ENCODE data around the gene UNC13A.

UNC13A gene

DNA sequence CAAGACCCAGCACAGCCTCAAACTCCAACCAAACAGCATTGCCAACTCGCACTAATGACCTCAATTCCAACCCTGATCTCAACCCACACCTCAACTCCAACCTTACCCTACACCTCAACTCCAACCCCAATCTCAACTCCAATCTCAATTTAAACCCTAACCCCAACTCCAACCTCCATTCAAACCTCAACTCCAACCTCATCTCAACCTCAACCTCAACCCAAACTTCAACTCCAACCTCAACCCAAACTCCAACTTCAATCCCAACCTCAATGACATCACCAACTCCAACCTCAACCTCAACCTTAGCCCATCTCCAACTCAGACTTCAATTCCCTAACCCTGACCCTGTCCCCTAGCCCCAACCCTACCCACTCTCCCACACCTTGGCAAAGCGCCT is 58.4 kb downstream of the UNC13A start:
- no peaks in the 10 kb centered on the region for H4K20me1 ChIP-seq (ENCODE audit: insufficient read depth, low read length)
- H3K9ac ChIP-seq (ENCODE audit: low read depth, low read length): no peak overlapping the region
- no peak overlapping the region for H3K27ac ChIP-seq (ENCODE audit: low read length)
- TF ChIP-seq CTCF (IDR thresholded peaks at IDR 0.05; ENCODE audit: borderline replicate concordance, extremely low read depth, low read length, poor library complexity, severe bottlenecking): no peak
- no peak overlapping the region for H3K4me2 ChIP-seq (ENCODE audit: insufficient read depth, low read length)
- H2AFZ ChIP-seq (ENCODE audit: low read depth, low read length): no peak overlapping the region
- no peaks in the 10 kb centered on the region for H3K4me1 ChIP-seq (ENCODE audit: insufficient read depth, low read length)
- H3K36me3 ChIP-seq (ENCODE audit: insufficient read depth, low read length): no peaks in the 10 kb centered on the region
- no peaks in the 10 kb centered on the region for H3K9me3 ChIP-seq (ENCODE audit: insufficient read depth, low read length, severe bottlenecking)
- no peak for ATAC-seq (ENCODE audit: insufficient read depth, low read depth)
- H3K27me3 ChIP-seq (ENCODE audit: insufficient read depth, low read length, poor library complexity): no peaks in the 10 kb centered on the region
- no peak overlapping the region for H3K4me3 ChIP-seq (ENCODE audit: low read depth in 1 of 2, low read length in 2 of 2)
- no peak for DNase-seq
- H3K79me2 ChIP-seq (ENCODE audit: insufficient read depth, low read length): no peaks in the 10 kb centered on the region

GRCh38 chr19:17627921-17628320 is 60.2 kb downstream of the UNC13A start:
- no peak overlapping the region for H3K4me3 ChIP-seq (ENCODE audit: low read depth in 1 of 2, low read length in 2 of 2)
- no peaks in the 10 kb centered on the region for H3K4me1 ChIP-seq (ENCODE audit: insufficient read depth, low read length)
- no peaks in the 10 kb centered on the region for H3K27me3 ChIP-seq (ENCODE audit: insufficient read depth, low read length, poor library complexity)
- H3K9me3 ChIP-seq (ENCODE audit: insufficient read depth, low read length, severe bottlenecking): no peaks in the 10 kb centered on the region
- no peaks in the 10 kb centered on the region for H3K79me2 ChIP-seq (ENCODE audit: insufficient read depth, low read length)
- H3K4me2 ChIP-seq (ENCODE audit: insufficient read depth, low read length): no peak overlapping the region
- H3K27ac ChIP-seq (ENCODE audit: low read length): no peak overlapping the region
- ATAC-seq (ENCODE audit: insufficient read depth, low read depth): no peak
- no peak overlapping the region for H2AFZ ChIP-seq (ENCODE audit: low read depth, low read length)
- no peaks in the 10 kb centered on the region for H4K20me1 ChIP-seq (ENCODE audit: insufficient read depth, low read length)
- H3K36me3 ChIP-seq (ENCODE audit: insufficient read depth, low read length): no peaks in the 10 kb centered on the region
- TF ChIP-seq CTCF (IDR thresholded peaks at IDR 0.05; ENCODE audit: borderline replicate concordance, extremely low read depth, low read length, poor library complexity, severe bottlenecking) (no peak), EZH2 (IDR thresholded peaks at IDR 0.05; ENCODE audit: borderline replicate concordance, low read depth, low read length, severe bottlenecking) (no peak)
- no peak overlapping the region for H3K9ac ChIP-seq (ENCODE audit: low read depth, low read length)
- no peak for DNase-seq

DNA sequence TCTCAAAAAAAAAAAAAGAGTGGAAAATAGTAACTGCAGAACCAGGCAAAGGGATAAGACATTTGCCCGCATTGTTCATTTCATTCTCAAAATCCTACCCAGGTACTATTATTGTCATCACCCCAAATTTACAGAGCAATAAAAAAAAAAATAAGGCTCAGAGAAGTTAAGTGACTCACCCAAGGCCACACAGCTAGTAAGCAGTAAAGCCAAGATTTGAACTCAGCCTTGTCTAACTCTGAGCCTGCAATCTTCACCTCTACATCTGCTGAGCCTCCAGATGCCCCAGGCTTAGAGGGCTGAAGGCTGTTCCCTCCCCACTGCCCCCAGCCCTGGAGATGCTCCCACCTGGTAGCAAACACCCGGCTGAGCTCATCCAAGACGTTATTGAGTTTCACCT is 61.0 kb downstream of the UNC13A start:
- ATAC-seq (ENCODE audit: insufficient read depth, low read depth): no peak
- no peaks in the 10 kb centered on the region for H3K4me1 ChIP-seq (ENCODE audit: insufficient read depth, low read length)

More for the DNA sequence above, 61.0 kb downstream of the UNC13A start:
- no peak overlapping the region for H3K4me3 ChIP-seq (ENCODE audit: low read depth in 1 of 2, low read length in 2 of 2)
- no peaks in the 10 kb centered on the region for H4K20me1 ChIP-seq (ENCODE audit: insufficient read depth, low read length)
- H3K36me3 ChIP-seq (ENCODE audit: insufficient read depth, low read length): no peaks in the 10 kb centered on the region
- TF ChIP-seq CTCF (IDR thresholded peaks at IDR 0.05; ENCODE audit: borderline replicate concordance, extremely low read depth, low read length, poor library complexity, severe bottlenecking) (no peak), EZH2 (IDR thresholded peaks at IDR 0.05; ENCODE audit: borderline replicate concordance, low read depth, low read length, severe bottlenecking) (no peak)
- H3K79me2 ChIP-seq (ENCODE audit: insufficient read depth, low read length): no peaks in the 10 kb centered on the region
- no peak overlapping the region for H2AFZ ChIP-seq (ENCODE audit: low read depth, low read length)
- no peak overlapping the region for H3K27ac ChIP-seq (ENCODE audit: low read length)
- H3K4me2 ChIP-seq (ENCODE audit: insufficient read depth, low read length): no peak overlapping the region
- DNase-seq: no peak
- no peaks in the 10 kb centered on the region for H3K9me3 ChIP-seq (ENCODE audit: insufficient read depth, low read length, severe bottlenecking)
- no peaks in the 10 kb centered on the region for H3K27me3 ChIP-seq (ENCODE audit: insufficient read depth, low read length, poor library complexity)
- no peak overlapping the region for H3K9ac ChIP-seq (ENCODE audit: low read depth, low read length)
